Effector memory CD8-positive, alpha-beta T cell (primary cell): ENCODE results near the gene VAMP8.

Source experiments
- ATAC-seq: fragments of 150-1000 bp; cut with Tn5 transposase; replicated peaks from 2 replicates; pipeline ENCODE4 v1.10.0; 2021; ENCODE audit warnings: mild to moderate bottlenecking, moderate library complexity
- DNase-seq, 3 experiments: peaks; one replicate each; pipeline ENCODE4 v3.0.0; 2021
- H3K27ac Mint-ChIP-seq, 2 donors: one replicate each; pipeline ENCODE4 v1.8.0; 2022; ENCODE audit warnings: mild to moderate bottlenecking in 2 of 2, mixed read lengths in 2 of 2, moderate library complexity in 2 of 2
- H3K27me3 Mint-ChIP-seq, 2 donors: one replicate each; pipeline ENCODE4 v1.8.0; 2022; ENCODE audit warnings: mixed read lengths in 2 of 2
- H3K36me3 Mint-ChIP-seq: one replicate; pipeline ENCODE4 v1.8.0; 2022; ENCODE audit warnings: mild to moderate bottlenecking, moderate library complexity, mixed read lengths; ENCODE audit not compliant: insufficient read depth
- H3K4me1 Mint-ChIP-seq, 2 donors: one replicate each; pipeline ENCODE4 v1.8.0; 2022; ENCODE audit warnings: low read depth in 2 of 2, mixed read lengths in 2 of 2
- H3K4me3 Mint-ChIP-seq, 2 donors: one replicate each; pipeline ENCODE4 v1.8.0; 2022; ENCODE audit warnings: mild to moderate bottlenecking in 2 of 2, mixed read lengths in 2 of 2, moderate library complexity in 2 of 2
- H3K9me3 Mint-ChIP-seq, 2 donors: one replicate each; pipeline ENCODE4 v1.8.0; 2022; ENCODE audit warnings: mixed read lengths in 2 of 2
- total RNA-seq, 9 experiments: gene quantifications; one replicate each; lab custom pipeline; 2026; lab: John Stamatoyannopoulos, UW

Gene VAMP8
- 32.9 to 61.4 (median 35.2) reads per million in 9 experiments for total RNA-seq

GRCh38 chr2:85577386-85578242 is at the start of gene VAMP8:
VAMP8 (plus strand) TSS chr2:85577586; CDS start chr2:85577647, 61 bp downstream.
- no peaks in the 10 kb centered on the region for H3K27me3 Mint-ChIP-seq
- DNase-seq (peak in 2 of 3 experiments; percentile 35 to 37), ATAC-seq (peak; percentile 88)
- H3K36me3 Mint-ChIP-seq, result peaks cover 15% of the 10 kb centered on the region
- peak within 1 kb of the TSS; percentile 96 to 97 for H3K4me3 Mint-ChIP-seq
- no peaks in the 10 kb centered on the region for H3K9me3 Mint-ChIP-seq
- peaks cover 35 to 36% of the 10 kb centered on the region in 2 donors for H3K4me1 Mint-ChIP-seq
- H3K27ac Mint-ChIP-seq, result peak within 1 kb of the TSS; percentile 96 to 97

GRCh38 chr2:85527787-85528186 is 49.6 kb upstream of the VAMP8 start:
- no peak for ATAC-seq
- no peak for DNase-seq
- Mint-ChIP-seq H3K36me3 (no peaks in the 10 kb centered on the region), H3K27ac (no peak overlapping the region), H3K4me3 (no peak overlapping the region), H3K4me1 (no peaks in the 10 kb centered on the region), H3K27me3 (peaks cover 27 to 32% of the 10 kb centered on the region in 2 donors), H3K9me3 (no peaks in the 10 kb centered on the region)

GRCh38 chr2:85528355-85528754 is 49.0 kb upstream of the VAMP8 start:
- H3K4me3 Mint-ChIP-seq, result no peak overlapping the region
- H3K9me3 Mint-ChIP-seq, result no peaks in the 10 kb centered on the region
- ATAC-seq, result no peak
- no peaks in the 10 kb centered on the region for H3K36me3 Mint-ChIP-seq
- H3K27ac Mint-ChIP-seq, result no peak overlapping the region
- no peaks in the 10 kb centered on the region for H3K4me1 Mint-ChIP-seq
- DNase-seq, result no peak
- peaks cover 27 to 32% of the 10 kb centered on the region in 2 donors for H3K27me3 Mint-ChIP-seq

GRCh38 chr2:85529809-85530208 is 47.6 kb upstream of the VAMP8 start:
- H3K36me3 Mint-ChIP-seq, result no peaks in the 10 kb centered on the region
- no peaks in the 10 kb centered on the region for H3K9me3 Mint-ChIP-seq
- H3K4me3 Mint-ChIP-seq, result no peak overlapping the region
- H3K4me1 Mint-ChIP-seq, result no peaks in the 10 kb centered on the region
- no peak for DNase-seq
- H3K27ac Mint-ChIP-seq, result no peak overlapping the region
- ATAC-seq, result no peak
- H3K27me3 Mint-ChIP-seq, result peaks cover 27 to 32% of the 10 kb centered on the region in 2 donors

GRCh38 chr2:85531589-85531988 is 45.8 kb upstream of the VAMP8 start:
- Mint-ChIP-seq H3K9me3 (no peaks in the 10 kb centered on the region), H3K27ac (no peak overlapping the region), H3K27me3 (peaks cover 24 to 28% of the 10 kb centered on the region in 2 donors), H3K36me3 (no peaks in the 10 kb centered on the region), H3K4me3 (no peak overlapping the region), H3K4me1 (peaks cover 0 to 3% of the 10 kb centered on the region in 2 donors)
- no peak for ATAC-seq
- DNase-seq, result no peak

GRCh38 chr2:85534099-85534498 is 43.3 kb upstream of the VAMP8 start:
- H3K36me3 Mint-ChIP-seq, result peaks cover 14% of the 10 kb centered on the region
- no peak for DNase-seq
- no peak overlapping the region for H3K4me3 Mint-ChIP-seq
- no peak for ATAC-seq
- H3K9me3 Mint-ChIP-seq, result no peaks in the 10 kb centered on the region
- peaks cover 3 to 4% of the 10 kb centered on the region in 2 donors for H3K27me3 Mint-ChIP-seq
- H3K4me1 Mint-ChIP-seq, result peaks cover 7 to 12% of the 10 kb centered on the region in 2 donors
- no peak overlapping the region for H3K27ac Mint-ChIP-seq

- Mint-ChIP-seq H3K27me3 (no peaks in the 10 kb centered on the region), H3K36me3 (peaks cover 21% of the 10 kb centered on the region), H3K4me1 (peaks cover 7 to 14% of the 10 kb centered on the region in 2 donors), H3K4me3 (no peak overlapping the region), H3K27ac (no peak overlapping the region), H3K9me3 (no peaks in the 10 kb centered on the region)
- DNase-seq (no peak), ATAC-seq (no peak)
Measured at GRCh38 chr2:85534881-85535280, 42.5 kb upstream of the VAMP8 start.

- H3K27me3 Mint-ChIP-seq, result no peaks in the 10 kb centered on the region
- no peak overlapping the region for H3K4me3 Mint-ChIP-seq
- H3K9me3 Mint-ChIP-seq, result no peaks in the 10 kb centered on the region
- H3K36me3 Mint-ChIP-seq, result peaks cover 37% of the 10 kb centered on the region
- no peak for DNase-seq
- H3K4me1 Mint-ChIP-seq, result peaks cover 15 to 25% of the 10 kb centered on the region in 2 donors
- no peak overlapping the region for H3K27ac Mint-ChIP-seq
- no peak for ATAC-seq
Measured at GRCh38 chr2:85536479-85536878, 40.9 kb upstream of the VAMP8 start.

- peak overlapping the region; percentile 86 to 93 for H3K27ac Mint-ChIP-seq
- peaks cover 50% of the 10 kb centered on the region for H3K36me3 Mint-ChIP-seq
- ATAC-seq, result peak; percentile 0
Measured at GRCh38 chr2:85537600-85538506, 39.5 kb upstream of the VAMP8 start.

GRCh38 chr2:85538507-85539360 is 38.7 kb upstream of the VAMP8 start, which contains the start of gene MAT2A:
MAT2A (plus strand) TSS chr2:85539168; CDS start chr2:85539288, 120 bp downstream.
- H3K4me1 Mint-ChIP-seq, result peaks cover 21 to 42% of the 10 kb centered on the region in 2 donors
- no peaks in the 10 kb centered on the region for H3K27me3 Mint-ChIP-seq
- DNase-seq (peak; percentile 79 to 84 (median 83)), ATAC-seq (peak; percentile 75)
- peak within 1 kb of the TSS; percentile 86 to 93 for H3K27ac Mint-ChIP-seq
- H3K9me3 Mint-ChIP-seq, result no peaks in the 10 kb centered on the region
- peak within 1 kb of the TSS; percentile 92 to 93 for H3K4me3 Mint-ChIP-seq
- peaks cover 59% of the 10 kb centered on the region for H3K36me3 Mint-ChIP-seq

More at GRCh38 chr2:85537600-85538506, 39.5 kb upstream of the VAMP8 start:
- Mint-ChIP-seq H3K27me3 (no peaks in the 10 kb centered on the region), H3K4me1 (peaks cover 20 to 37% of the 10 kb centered on the region in 2 donors), H3K9me3 (no peaks in the 10 kb centered on the region), H3K4me3 (peak overlapping the region; percentile 92 to 93)
- DNase-seq, result peak in 1 of 3 experiments; percentile 9

- Mint-ChIP-seq H3K36me3 (peaks cover 67% of the 10 kb centered on the region), H3K9me3 (no peaks in the 10 kb centered on the region), H3K27ac (peak overlapping the region; percentile 86 to 93), H3K4me1 (peaks cover 21 to 47% of the 10 kb centered on the region in 2 donors), H3K27me3 (no peaks in the 10 kb centered on the region), H3K4me3 (peak overlapping the region; percentile 92 to 93)
- DNase-seq, result peak; percentile 52 to 62 (median 55)
- peak; percentile 64 for ATAC-seq
Measured at GRCh38 chr2:85539361-85540132, 37.8 kb upstream of the VAMP8 start.

GRCh38 chr2:85540133-85540648 is 37.2 kb upstream of the VAMP8 start:
- peak overlapping the region; percentile 64 to 93 for H3K27ac Mint-ChIP-seq
- peak overlapping the region; percentile 92 to 93 for H3K4me3 Mint-ChIP-seq
- DNase-seq, result no peak
- no peaks in the 10 kb centered on the region for H3K9me3 Mint-ChIP-seq
- peaks cover 74% of the 10 kb centered on the region for H3K36me3 Mint-ChIP-seq
- peaks cover 21 to 47% of the 10 kb centered on the region in 2 donors for H3K4me1 Mint-ChIP-seq
- no peak for ATAC-seq
- H3K27me3 Mint-ChIP-seq, result no peaks in the 10 kb centered on the region
